ENCODE measurements around the gene KIF6. TPM values are rescaled to one million over a fixed set of nuclear protein-coding genes. Genes with fewer than 3 reads are reported as not detected.

Gene KIF6
- polyA plus RNA-seq, 2 of the 4 experiments (the other 2 are of a cell fraction): 0.05 to 0.39 TPM

DNA sequence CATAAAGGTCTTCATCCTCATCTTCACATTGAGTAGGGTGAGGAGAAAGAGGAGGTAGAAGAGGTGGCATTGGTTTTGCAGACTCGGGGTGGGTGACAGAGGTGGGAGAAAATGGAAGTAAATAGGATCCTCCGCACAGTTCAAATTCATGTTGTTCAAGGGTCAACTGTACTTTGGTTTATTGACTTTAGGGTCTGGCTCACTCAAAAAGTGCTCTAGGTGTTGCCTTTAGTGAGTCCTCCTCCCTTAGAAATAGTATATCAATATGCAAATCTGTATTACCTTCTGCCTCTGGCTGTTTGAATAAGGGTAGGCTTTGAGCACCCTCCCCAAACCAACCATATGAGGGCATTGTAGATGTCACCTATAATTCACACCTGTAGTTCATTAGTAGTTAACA, 54.7 kb downstream of the KIF6 start (continued):
- TF ChIP-seq, protein P1, sequence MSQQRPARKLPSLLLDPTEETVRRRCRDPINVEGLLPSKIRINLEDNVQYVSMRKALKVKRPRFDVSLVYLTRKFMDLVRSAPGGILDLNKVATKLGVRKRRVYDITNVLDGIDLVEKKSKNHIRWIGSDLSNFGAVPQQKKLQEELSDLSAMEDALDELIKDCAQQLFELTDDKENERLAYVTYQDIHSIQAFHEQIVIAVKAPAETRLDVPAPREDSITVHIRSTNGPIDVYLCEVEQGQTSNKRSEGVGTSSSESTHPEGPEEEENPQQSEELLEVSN (IDR thresholded peaks at IDR 0.05; ENCODE audit: borderline replicate concordance, low read depth): no peak
- no peak for TF ChIP-seq BHLHE40 (IDR thresholded peaks at IDR 0.05; ENCODE audit: low read depth, low read length)

GRCh38 chr6:39669973-39670342, 55.2 kb downstream of the KIF6 start:
- Histone ChIP-seq H3K4me1 (no peaks in the 10 kb centered on the region), H3K4me3 (no peak overlapping the region), H3K9me3 (no peaks in the 10 kb centered on the region), H3K27ac (no peak overlapping the region), H3K4me2 (no peak overlapping the region)
- ChIA-PET POLR2A (no interaction called here), CTCF (no interaction called here)
- ATAC-seq: no peak
- no peak for DNase-seq (ENCODE audit: low read depth in 1 of 2, low spot score in 1 of 2)
- WGBS (ENCODE audit: missing lambda C conversion rate): 40% methylated on average over 5 of the region's 5 CpGs
- TF ChIP-seq MAZ (IDR thresholded peaks at IDR 0.05; ENCODE audit: borderline replicate concordance, low read depth, low read length) (no peak), KDM1A (IDR thresholded peaks at IDR 0.05; ENCODE audit: low read depth) (no peak), NR3C1 (IDR thresholded peaks at IDR 0.05) (no peak), ZFP36 (IDR thresholded peaks at IDR 0.05; ENCODE audit: borderline replicate concordance, partially characterized antibody) (no peak), EP300 (IDR thresholded peaks at IDR 0.05) (no peak), RNF2 (IDR thresholded peaks at IDR 0.05; ENCODE audit: borderline replicate concordance, low read depth) (no peak), POLR2AphosphoS2 (conservative IDR thresholded peaks at IDR 0.05; ENCODE audit: low read length) (no peak), ZNF302 (CRISPR knock-in tag; IDR thresholded peaks at IDR 0.05) (no peak), CHD2 (IDR thresholded peaks at IDR 0.05; ENCODE audit: low read length, partially characterized antibody) (no peak), CBX8 (IDR thresholded peaks at IDR 0.05) (no peak), JUN (IDR thresholded peaks at IDR 0.05) (no peak)
- no peak for FAIRE-seq

- no peak for FAIRE-seq
- ChIA-PET CTCF (no interaction called here), POLR2A (no interaction called here)
- H3K4me2 ChIP-seq: no peak overlapping the region
- H3K4me3 ChIP-seq: no peak overlapping the region
- no peak overlapping the region for H3K27ac ChIP-seq
- WGBS (ENCODE audit: missing lambda C conversion rate): 28% methylated on average over 7 of the region's 8 CpGs
- DNase-seq (ENCODE audit: low read depth in 1 of 2, low spot score in 1 of 2): no peak
- H3K4me1 ChIP-seq: no peaks in the 10 kb centered on the region
- no peak for ATAC-seq
- H3K9me3 ChIP-seq: no peaks in the 10 kb centered on the region
- TF ChIP-seq ZNF302 (CRISPR knock-in tag; IDR thresholded peaks at IDR 0.05): no peak
- TF ChIP-seq FOXS1 (CRISPR knock-in tag; IDR thresholded peaks at IDR 0.05): no peak
- no peak for TF ChIP-seq CBX8 (IDR thresholded peaks at IDR 0.05)
Measured at GRCh38 chr6:39669207-39669972, 55.8 kb downstream of the KIF6 start.

DNA sequence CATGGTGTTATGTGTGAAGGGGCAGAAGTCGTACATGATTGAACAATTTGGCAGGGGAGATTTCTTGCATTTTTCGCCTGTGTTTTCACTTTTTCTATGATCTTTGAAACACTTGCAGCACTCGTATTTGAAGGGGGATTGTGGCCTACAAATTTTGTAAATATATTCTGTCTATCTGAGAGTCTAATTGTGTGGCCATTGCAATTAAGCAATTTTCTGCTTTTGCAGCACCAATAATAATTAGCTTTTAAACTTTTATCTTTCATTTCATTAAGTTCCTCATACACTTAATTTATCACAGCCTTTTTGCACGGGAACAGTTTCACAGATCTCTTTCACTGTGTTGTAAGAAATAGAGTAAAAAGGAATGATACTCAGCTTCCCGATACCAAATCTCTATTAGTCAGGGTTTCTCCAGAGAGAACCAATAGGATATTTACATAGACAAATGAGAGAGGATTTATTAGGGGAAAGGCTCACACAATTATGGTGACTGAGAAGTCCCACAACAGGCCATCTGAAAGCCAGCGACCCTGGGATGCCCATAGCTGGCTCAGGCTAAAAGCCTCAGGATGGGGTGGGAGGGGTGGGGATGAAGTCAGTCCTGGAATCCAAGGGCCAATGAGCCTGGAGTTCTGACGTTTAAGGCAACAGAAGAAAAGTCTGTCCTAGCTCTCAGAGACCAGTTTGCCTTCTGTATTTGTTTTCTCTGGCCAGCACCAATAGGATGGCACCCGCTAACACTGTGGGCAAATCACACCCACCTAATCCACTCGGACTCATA, 58.3 kb downstream of the KIF6 start:
- ChIA-PET CTCF (no interaction called here), POLR2A (no interaction called here)
- no peak for FAIRE-seq
- H3K27ac ChIP-seq: no peak overlapping the region
- no peak for DNase-seq (ENCODE audit: low read depth in 1 of 2, low spot score in 1 of 2)
- TF ChIP-seq FOSL2 (IDR thresholded peaks at IDR 0.05) (no peak), FOSL2 (CRISPR knock-in tag; IDR thresholded peaks at IDR 0.05) (no peak), CBX2 (IDR thresholded peaks at IDR 0.05; ENCODE audit: borderline replicate concordance, low read depth) (no peak), NR3C1 (IDR thresholded peaks at IDR 0.05) (no peak), NPAS2 (CRISPR knock-in tag; IDR thresholded peaks at IDR 0.05; ENCODE audit: borderline replicate concordance) (no peak), RNF2 (IDR thresholded peaks at IDR 0.05; ENCODE audit: borderline replicate concordance, low read depth) (no peak), SMC3 (IDR thresholded peaks at IDR 0.05) (no peak), PHF8 (IDR thresholded peaks at IDR 0.05; ENCODE audit: borderline replicate concordance, low read depth) (no peak), HES2 (IDR thresholded peaks at IDR 0.05) (no peak), CHD2 (IDR thresholded peaks at IDR 0.05; ENCODE audit: low read length, partially characterized antibody) (no peak)
- TF ChIP-seq, protein P2, sequence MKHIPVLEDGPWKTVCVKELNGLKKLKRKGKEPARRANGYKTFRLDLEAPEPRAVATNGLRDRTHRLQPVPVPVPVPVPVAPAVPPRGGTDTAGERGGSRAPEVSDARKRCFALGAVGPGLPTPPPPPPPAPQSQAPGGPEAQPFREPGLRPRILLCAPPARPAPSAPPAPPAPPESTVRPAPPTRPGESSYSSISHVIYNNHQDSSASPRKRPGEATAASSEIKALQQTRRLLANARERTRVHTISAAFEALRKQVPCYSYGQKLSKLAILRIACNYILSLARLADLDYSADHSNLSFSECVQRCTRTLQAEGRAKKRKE (CRISPR knock-in tag; IDR thresholded peaks at IDR 0.05; ENCODE audit: low read depth): no peak
- ATAC-seq: no peak
- H3K4me3 ChIP-seq: no peak overlapping the region
- no peaks in the 10 kb centered on the region for H3K4me1 ChIP-seq
- 17% methylated on average over 9 of the region's 9 CpGs for WGBS (ENCODE audit: missing lambda C conversion rate)
- no peak overlapping the region for H3K4me2 ChIP-seq
- no peaks in the 10 kb centered on the region for H3K9me3 ChIP-seq

Data from A549 (cell line).